ENCODE results near the gene TOMM6.

GRCh38 chr6:41763470-41763869 lies 24.0 kb upstream of the TOMM6 start:
- TF ChIP-seq CTCF (IDR thresholded peaks at IDR 0.05) (no peak), ZFX (IDR thresholded peaks at IDR 0.05; ENCODE audit: borderline replicate concordance) (no peak)

Data from 22Rv1 (cell line).